Right lobe of liver (tissue), 6 donors: Measurements from ENCODE around the gene WFIKKN2. TPM values are rescaled to one million over a fixed set of nuclear protein-coding genes. Genes with fewer than 3 reads are reported as not detected.

Experiments used
- ATAC-seq, 4 donors: fragments of 200-7000 bp; cut with Tn5 transposase; one replicate each; pipeline ENCODE4 v1.9.1; 2020; ENCODE audit warnings: mild to moderate bottlenecking in 4 of 4, moderate library complexity in 4 of 4
- DNase-seq, 3 donors: peaks; one replicate each; pipeline ENCODE4 v3.0.0-alpha.2; 2020
- H3K27ac ChIP-seq, 3 donors: fragments of 200-600 bp; one replicate each; pipeline ENCODE4 v1.8.0; 2022
- H3K27me3 ChIP-seq, 2 donors: fragments of 200-600 bp; one replicate each; pipeline ENCODE4 v1.8.0; 2022
- H3K36me3 ChIP-seq, 4 donors: fragments of 200-600 bp; sonication (generic) in 1 of 4; one replicate each; pipeline versions ENCODE4 v1.5.1 to v1.8.0; 2017 to 2022; ENCODE audit warnings: control low read depth in 1 of 4
- H3K4me1 ChIP-seq, 4 donors: fragments of 200-600 bp; sonication (generic) in 1 of 4; one replicate each; pipeline versions ENCODE4 v1.5.1 to v1.8.0; 2017 to 2022; ENCODE audit warnings: control low read depth in 1 of 4
- H3K4me3 ChIP-seq, 3 donors: fragments of 200-600 bp; one replicate each; pipeline ENCODE4 v1.8.0; 2022
- H3K9me3 ChIP-seq, 4 donors: fragments of 200-600 bp; sonication (generic) in 1 of 4; one replicate each; pipeline versions ENCODE4 v1.5.1 to v1.8.0; 2017 to 2022; ENCODE audit warnings: control low read depth in 1 of 4
- CTCF ChIP-seq, 4 donors: fragments of 200-600 bp in 3 of 4; fragments of 450-650 bp in 1 of 4; IDR thresholded peaks; one replicate each; pipeline versions ENCODE4 v1.5.1 to v1.8.0; 2016 to 2022; ENCODE audit warnings: antibody characterized with exemption in 4 of 4, mild to moderate bottlenecking in 2 of 4
- POLR2A ChIP-seq: fragments of 450-650 bp; IDR thresholded peaks from one replicate; pipeline ENCODE4 v1.6.1; 2017; ENCODE audit warnings: antibody characterized with exemption, mild to moderate bottlenecking
- WGBS: methylation state at CpG from one replicate; pipeline ENCODE4 v1.1.6; 2018; ENCODE audit warnings: low coverage, low lambda C conversion rate; ENCODE audit not compliant: insufficient coverage; ENCODE audit errors: missing lambda C conversion rate; 5-methylcytosine and 5-hydroxymethylcytosine counted together
- intact Hi-C, 2 donors: fragments of 100-400 bp; cut with DNase I; formaldehyde crosslinking; loops; one replicate each; pipeline versions ENCODE4 v1.11.2 to v1.14.1; 2022
- total RNA-seq, 6 experiments: library from RNA; depleted of rRNA in 2 of 6; stranded (reverse); fragments of >200 nt in 2 of 6; fragmentation: NEBNext Ultra II Directional in 3 of 6; extraction: Animal tissue kit (Norgen Biotek cat#: 25700) in 3 of 6; gene quantifications; one replicate each; pipeline versions ENCODE4 v1.1.0 to v1.2.4, GENCODE V29; 2016 to 2023
- donor health status: DM: no; HTN: yes; CAD: no.
- donor health status: DM: no; HTN: no; CAD: no.
- donor health status: DM: no; HTN: no; CAD: no.
- donor health status: DM: no; HTN: yes; CAD: no.
- donor health status: DM: no; HTN: yes; CAD: no.

WFIKKN2 gene
- total RNA-seq, 6 experiments from 2014 or later = not detected

- intact Hi-C loops = loop anchor here (5.0 kb wide), 1 partner anchor 60 kb away; no protein-coding TSS in a partner anchor
- Histone ChIP-seq H3K27ac (no peak overlapping the region), H3K4me3 (no peak overlapping the region), H3K9me3 (no peaks in the 10 kb centered on the region), H3K27me3 (no peaks in the 10 kb centered on the region), H3K36me3 (no peaks in the 10 kb centered on the region), H3K4me1 (no peaks in the 10 kb centered on the region)
- TF ChIP-seq CTCF (IDR thresholded peaks at IDR 0.05) (peak; percentile 74 to 87 (median 80)), POLR2A (no peak)
- ATAC-seq (peak; percentile 81 to 92 (median 90)), DNase-seq (peak; percentile 67 to 76 (median 75))
- WGBS = 33% methylated on average over 3 of the region's 8 CpGs
These were observed 6.6 kb downstream of the WFIKKN2 start for GRCh38 chr17:50841949-50842354.

- TF ChIP-seq POLR2A = no peak
- H3K27ac ChIP-seq = no peak overlapping the region
- no peaks in the 10 kb centered on the region for H3K36me3 ChIP-seq
- 40% methylated on average over 2 of the region's 9 CpGs for WGBS
- intact Hi-C loops = loop anchor here (5.0 kb wide), 1 partner anchor 60 kb away; no protein-coding TSS in a partner anchor
- H3K4me1 ChIP-seq = no peaks in the 10 kb centered on the region
- H3K4me3 ChIP-seq = no peak overlapping the region
- H3K27me3 ChIP-seq = no peaks in the 10 kb centered on the region
- H3K9me3 ChIP-seq = no peaks in the 10 kb centered on the region
- no peak for ATAC-seq
- no peak for DNase-seq
These were observed 7.2 kb downstream of the WFIKKN2 start for GRCh38 chr17:50842506-50843149.

- DNase-seq (no peak), ATAC-seq (no peak)
- no peak overlapping the region for H3K4me3 ChIP-seq
- intact Hi-C loops = loop anchor here (5.0 kb wide), 1 partner anchor 61 kb away; no protein-coding TSS in a partner anchor
- no peaks in the 10 kb centered on the region for H3K9me3 ChIP-seq
- no peaks in the 10 kb centered on the region for H3K4me1 ChIP-seq
- WGBS = 80% methylated on average over 1 of the region's 16 CpGs
- no peaks in the 10 kb centered on the region for H3K27me3 ChIP-seq
- H3K27ac ChIP-seq = no peak overlapping the region
- TF ChIP-seq POLR2A (no peak), CTCF (IDR thresholded peaks at IDR 0.05) (no peak)
- no peaks in the 10 kb centered on the region for H3K36me3 ChIP-seq
These were observed 7.9 kb downstream of the WFIKKN2 start for GRCh38 chr17:50843150-50843905.

GRCh38 chr17:50844117-50844700, 8.8 kb downstream of the WFIKKN2 start:
- Histone ChIP-seq H3K27me3 (no peaks in the 10 kb centered on the region), H3K4me3 (no peak overlapping the region), H3K36me3 (no peaks in the 10 kb centered on the region), H3K4me1 (no peaks in the 10 kb centered on the region), H3K27ac (no peak overlapping the region), H3K9me3 (no peaks in the 10 kb centered on the region)
- WGBS = 68% methylated on average over 7 of the region's 14 CpGs
- no peak for TF ChIP-seq POLR2A
- no peak for TF ChIP-seq CTCF (IDR thresholded peaks at IDR 0.05)
- DNase-seq (no peak), ATAC-seq (no peak)
- intact Hi-C loops = loop anchor here (5.0 kb wide), 1 partner anchor 62 kb away; no protein-coding TSS in a partner anchor
